Ascending aorta (tissue), 2 donors: ENCODE measurements around the gene HNRNPL. TPM values are rescaled to one million over a fixed set of nuclear protein-coding genes. Genes with fewer than 3 reads are reported as not detected.
"Not testable (repeated sequence)": the region's sequence is repeated elsewhere in the genome, so short reads cannot be mapped to it uniquely, and the experiment has no call there.

ENCODE experiments used
- DNase-seq, 2 donors: peaks; one replicate each; pipeline ENCODE4 v3.0.0-alpha.2; 2019; ENCODE audit warnings: low spot score in 2 of 2
- H3K27ac ChIP-seq, 2 donors: fragments of 200-600 bp; sonication (generic); one replicate each; pipeline ENCODE4 v1.5.1; 2016 to 2017; ENCODE audit warnings: mild to moderate bottlenecking in 1 of 2
- H3K27me3 ChIP-seq: fragments of 200-600 bp; sonication (generic); one replicate; pipeline ENCODE4 v1.5.1; 2017
- H3K36me3 ChIP-seq, 2 donors: fragments of 200-600 bp; sonication (generic); one replicate each; pipeline ENCODE4 v1.5.1; 2016
- H3K4me1 ChIP-seq, 2 donors: fragments of 200-600 bp; sonication (generic); one replicate each; pipeline ENCODE4 v1.5.1; 2016 to 2017; ENCODE audit warnings: mild to moderate bottlenecking in 1 of 2
- H3K4me3 ChIP-seq, 2 donors: fragments of 200-600 bp; sonication (generic); one replicate each; pipeline ENCODE4 v1.5.1; 2016 to 2017; ENCODE audit warnings: mild to moderate bottlenecking in 1 of 2
- H3K9me3 ChIP-seq, 2 donors: fragments of 200-600 bp; sonication (generic); one replicate each; pipeline ENCODE4 v1.5.1; 2016
- intact Hi-C: fragments of 100-400 bp; cut with DNase I; formaldehyde crosslinking; loops from one replicate; pipeline ENCODE4 v1.15.1; 2023
- total RNA-seq: library from RNA; depleted of rRNA; stranded (reverse); fragments of >200 nt; gene quantifications from one replicate; pipeline ENCODE4 v1.1.0, GENCODE V29; 2016
- TF ChIP-seq, protein P1 (sequence below), 3 experiments: fragments of 200-600 bp in 2 of 3; fragments of 450-650 bp in 1 of 3; sonication (generic) in 2 of 3; IDR thresholded peaks; one replicate each; pipeline ENCODE4 v1.5.1; 2016 to 2019; ENCODE audit warnings: antibody characterized with exemption in 3 of 3, mild to moderate bottlenecking in 1 of 3, moderate library complexity in 1 of 3

The HNRNPL gene
- total RNA-seq, 1 donor from 2014 or later: 110 TPM

DNA sequence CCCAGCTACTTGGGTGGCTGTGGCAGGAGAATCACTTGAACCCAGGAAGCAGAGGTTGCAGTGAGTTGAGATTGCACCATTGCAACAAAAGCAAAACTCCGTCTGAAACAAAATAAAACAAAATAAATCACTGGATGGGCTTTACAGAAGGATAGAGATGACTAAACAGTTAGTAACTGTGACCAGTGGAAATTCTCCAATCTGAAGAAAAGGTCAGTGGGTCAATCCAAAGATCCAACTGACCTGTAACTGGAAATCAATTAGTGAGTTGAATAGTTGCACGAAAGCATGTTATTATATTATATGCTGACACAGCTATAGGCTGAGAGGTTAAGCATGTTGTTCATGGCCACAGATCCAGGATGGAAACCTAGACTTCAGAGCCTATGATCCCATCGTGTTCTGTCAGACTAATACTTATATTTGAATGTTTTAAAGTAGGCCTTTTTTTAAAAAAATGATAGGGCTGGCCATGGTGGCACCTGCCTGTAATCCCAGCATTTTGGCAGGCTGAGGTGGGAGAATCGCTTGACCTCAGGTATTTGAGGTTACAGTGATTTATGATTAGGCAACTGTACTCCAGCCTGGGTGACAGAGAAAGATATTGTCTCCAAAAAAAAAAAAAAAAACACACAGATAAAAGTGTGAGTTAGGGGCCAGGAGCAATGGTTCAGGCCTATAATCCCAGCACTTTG is 19.6 kb downstream of the HNRNPL start:
- Histone ChIP-seq H3K27ac (peak overlapping the region in 1 of 2 donors; percentile 91), H3K9me3 (no peaks in the 10 kb centered on the region), H3K36me3 (peaks cover 17 to 33% of the 10 kb centered on the region in 2 donors), H3K4me3 (peak overlapping the region in 1 of 2 donors; percentile 77), H3K27me3 (no peaks in the 10 kb centered on the region), H3K4me1 (peaks cover 3 to 20% of the 10 kb centered on the region in 2 donors)
- TF ChIP-seq, protein P1, sequence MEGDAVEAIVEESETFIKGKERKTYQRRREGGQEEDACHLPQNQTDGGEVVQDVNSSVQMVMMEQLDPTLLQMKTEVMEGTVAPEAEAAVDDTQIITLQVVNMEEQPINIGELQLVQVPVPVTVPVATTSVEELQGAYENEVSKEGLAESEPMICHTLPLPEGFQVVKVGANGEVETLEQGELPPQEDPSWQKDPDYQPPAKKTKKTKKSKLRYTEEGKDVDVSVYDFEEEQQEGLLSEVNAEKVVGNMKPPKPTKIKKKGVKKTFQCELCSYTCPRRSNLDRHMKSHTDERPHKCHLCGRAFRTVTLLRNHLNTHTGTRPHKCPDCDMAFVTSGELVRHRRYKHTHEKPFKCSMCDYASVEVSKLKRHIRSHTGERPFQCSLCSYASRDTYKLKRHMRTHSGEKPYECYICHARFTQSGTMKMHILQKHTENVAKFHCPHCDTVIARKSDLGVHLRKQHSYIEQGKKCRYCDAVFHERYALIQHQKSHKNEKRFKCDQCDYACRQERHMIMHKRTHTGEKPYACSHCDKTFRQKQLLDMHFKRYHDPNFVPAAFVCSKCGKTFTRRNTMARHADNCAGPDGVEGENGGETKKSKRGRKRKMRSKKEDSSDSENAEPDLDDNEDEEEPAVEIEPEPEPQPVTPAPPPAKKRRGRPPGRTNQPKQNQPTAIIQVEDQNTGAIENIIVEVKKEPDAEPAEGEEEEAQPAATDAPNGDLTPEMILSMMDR (IDR thresholded peaks at IDR 0.05): no peak
- intact Hi-C loops: loop anchor here (2.0 to 5.0 kb wide), 3 partner anchors 113 to 512 kb away; partner anchors contain the start of genes EIF3K and SAMD4B
- DNase-seq: no peak

DNA sequence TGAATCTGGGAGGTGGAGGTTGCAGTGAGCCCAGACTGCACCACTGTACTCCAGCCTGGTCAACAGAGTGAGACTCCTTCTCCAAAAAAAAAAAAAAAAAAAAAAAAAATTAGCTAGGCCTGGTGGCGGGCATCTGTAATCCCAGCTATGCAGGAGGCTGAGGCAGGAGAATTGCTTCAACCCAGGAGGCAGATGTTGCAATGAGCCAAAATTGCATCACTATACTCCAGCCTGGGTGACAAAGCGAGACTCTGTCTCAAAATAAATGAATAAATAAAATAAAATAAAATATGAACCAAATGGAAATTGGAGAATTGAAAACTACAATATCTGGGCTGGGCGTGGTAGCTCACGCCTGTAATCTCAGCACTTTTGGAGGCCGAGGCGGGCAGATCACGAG is 20.6 kb downstream of the HNRNPL start:
- Histone ChIP-seq H3K36me3 (peaks cover 17 to 33% of the 10 kb centered on the region in 2 donors), H3K4me1 (peaks cover 3 to 18% of the 10 kb centered on the region in 2 donors)
- H3K4me3 ChIP-seq, H3K27ac ChIP-seq, DNase-seq, H3K9me3 ChIP-seq, intact Hi-C loops, H3K27me3 ChIP-seq: not testable (repeated sequence)

DNA sequence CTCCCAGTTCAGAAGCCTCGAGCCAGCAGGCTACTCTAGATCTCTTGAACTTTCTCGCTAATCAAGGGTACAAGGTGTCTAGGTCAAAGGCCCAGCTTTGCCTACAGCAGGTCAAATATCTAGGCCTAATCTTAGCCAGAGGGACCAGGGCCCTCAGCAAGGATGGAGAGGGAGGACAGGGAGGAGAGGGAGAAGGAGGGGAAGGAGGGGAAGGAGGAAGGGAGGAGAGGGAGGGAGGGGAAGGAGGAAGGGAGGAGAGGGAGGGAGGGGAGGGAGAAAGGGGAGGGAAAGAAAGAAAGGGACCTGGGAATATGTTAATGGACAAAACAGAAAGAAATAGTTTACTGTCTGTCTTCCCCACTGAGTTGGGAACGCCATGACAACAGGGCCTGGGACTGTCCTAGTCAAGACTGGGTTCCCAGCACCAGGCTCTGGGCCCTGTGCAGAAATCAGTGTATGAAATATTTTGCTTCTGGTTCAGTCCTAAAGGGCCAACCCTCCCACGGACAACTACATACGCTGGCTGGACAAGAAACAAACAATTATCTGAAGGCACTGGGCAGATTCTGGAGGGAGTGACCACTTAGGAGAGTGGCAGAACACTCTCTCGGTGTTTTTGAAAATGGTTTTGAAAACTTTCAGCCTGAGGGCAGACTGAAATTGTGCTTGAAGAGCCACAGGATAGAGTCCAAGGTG is 22.8 kb downstream of the HNRNPL start:
- intact Hi-C loops: no loop called here
- H3K4me3 ChIP-seq: no peak overlapping the region
- H3K4me1 ChIP-seq: peaks cover 0 to 12% of the 10 kb centered on the region in 2 donors
- H3K27ac ChIP-seq: no peak overlapping the region
- H3K9me3 ChIP-seq: no peaks in the 10 kb centered on the region
- peaks cover 30 to 50% of the 10 kb centered on the region in 2 donors for H3K36me3 ChIP-seq
- H3K27me3 ChIP-seq: no peaks in the 10 kb centered on the region
- TF ChIP-seq, protein P1 (IDR thresholded peaks at IDR 0.05): no peak
- no peak for DNase-seq

DNA sequence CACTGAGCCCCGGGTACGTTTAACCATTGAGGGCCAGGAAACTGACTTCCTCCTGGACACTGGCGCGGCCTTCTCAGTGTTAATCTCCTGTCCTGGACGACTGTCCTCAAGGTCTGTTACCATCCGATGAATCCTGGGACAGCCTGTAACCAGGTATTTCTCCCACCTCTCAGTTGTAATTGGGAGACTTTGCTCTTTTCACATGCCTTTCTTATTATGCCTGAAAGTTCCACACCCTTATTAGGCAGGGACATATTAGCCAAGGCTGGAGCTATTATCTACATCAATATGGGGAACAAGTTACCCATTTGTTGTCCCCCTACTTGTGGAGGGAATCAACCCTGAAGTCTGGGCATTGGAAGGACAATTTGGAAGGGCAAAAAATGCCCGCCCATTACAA is 23.9 kb downstream of the HNRNPL start:
- intact Hi-C loops, DNase-seq, H3K27me3 ChIP-seq, H3K9me3 ChIP-seq, H3K4me3 ChIP-seq, H3K27ac ChIP-seq: not testable (repeated sequence)
- Histone ChIP-seq H3K36me3 (peaks cover 30 to 54% of the 10 kb centered on the region in 2 donors), H3K4me1 (peaks cover 0 to 10% of the 10 kb centered on the region in 2 donors)

DNA sequence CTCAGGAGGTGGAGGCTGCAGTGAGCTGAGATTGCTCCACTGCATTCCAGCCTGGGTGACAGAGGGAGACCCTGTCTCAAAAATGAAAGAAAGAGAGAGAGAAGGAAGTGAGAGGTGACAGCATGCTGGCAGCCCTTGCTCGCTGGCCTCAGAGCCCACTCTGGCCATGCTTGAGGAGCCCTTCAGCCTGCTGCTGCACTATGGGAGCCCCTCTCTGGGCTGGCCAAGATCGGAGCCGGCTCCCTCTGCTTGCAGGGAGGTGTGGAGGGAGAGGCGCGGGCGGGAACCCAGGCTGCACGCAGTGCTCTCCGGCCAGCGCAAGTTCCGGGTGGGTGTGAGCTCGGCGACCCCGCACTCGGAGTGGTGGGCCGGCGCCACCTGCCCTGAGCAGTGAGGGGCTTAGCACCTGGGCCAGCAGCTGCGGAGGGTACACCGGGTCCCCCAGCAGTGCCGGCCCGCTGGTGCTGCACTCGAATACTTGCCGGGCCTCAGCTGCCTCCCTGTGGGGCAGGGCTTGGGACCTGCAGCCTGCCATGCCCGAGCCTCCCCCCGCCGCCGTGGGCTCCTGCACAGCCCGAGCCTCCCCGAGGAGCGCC is 28.5 kb downstream of the HNRNPL start:
- H3K4me1 ChIP-seq, H3K4me3 ChIP-seq, H3K27me3 ChIP-seq, H3K27ac ChIP-seq, H3K9me3 ChIP-seq, DNase-seq, intact Hi-C loops: not testable (repeated sequence)
- H3K36me3 ChIP-seq: peaks cover 33 to 59% of the 10 kb centered on the region in 2 donors

DNA sequence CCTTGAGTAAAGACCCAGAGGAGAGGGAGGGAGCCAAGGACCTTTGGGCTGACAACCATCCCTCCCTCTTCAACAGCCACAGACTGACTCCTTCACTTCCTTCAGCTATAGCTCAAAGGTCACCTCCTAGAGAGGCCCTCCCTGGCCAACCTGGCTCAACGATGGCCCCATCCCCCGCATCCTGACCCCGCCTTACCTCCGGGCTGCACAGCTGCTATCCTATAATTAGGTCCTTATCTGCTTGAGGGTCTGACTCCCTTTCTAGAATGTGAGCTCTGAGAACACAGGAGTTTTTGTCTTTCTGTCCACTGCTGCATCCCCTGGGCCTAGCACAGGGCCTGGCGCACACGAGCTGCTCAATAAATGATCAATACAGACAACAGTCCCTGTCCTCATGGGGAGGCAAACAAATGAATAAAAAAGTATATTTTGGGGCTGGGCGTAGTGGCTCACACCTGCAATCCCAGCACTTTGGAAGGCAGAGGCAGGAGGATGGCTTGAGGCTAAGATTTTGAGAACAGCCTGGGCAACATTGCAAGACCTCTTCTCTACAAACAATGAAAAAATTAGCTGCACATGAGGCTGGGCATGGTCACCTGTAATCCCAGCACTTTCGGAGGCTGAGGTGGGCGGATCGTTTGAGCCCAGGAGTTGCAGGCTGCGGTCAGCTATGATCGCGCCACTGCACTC is 30.4 kb downstream of the HNRNPL start:
- intact Hi-C loops: no loop called here
- Histone ChIP-seq H3K9me3 (no peaks in the 10 kb centered on the region), H3K4me3 (no peak overlapping the region), H3K27me3 (no peaks in the 10 kb centered on the region), H3K36me3 (peaks cover 48 to 66% of the 10 kb centered on the region in 2 donors), H3K4me1 (no peaks in the 10 kb centered on the region), H3K27ac (no peak overlapping the region)
- DNase-seq: no peak
- TF ChIP-seq, protein P1 (IDR thresholded peaks at IDR 0.05): no peak
